Lower leg skin (tissue), 4 donors: ENCODE data around the gene PDXDC1. TPM values are rescaled to one million over a fixed set of nuclear protein-coding genes. Genes with fewer than 3 reads are reported as not detected.
"Not testable (repeated sequence)": the region's sequence is repeated elsewhere in the genome, so short reads cannot be mapped to it uniquely, and the experiment has no call there.

Source experiments
- DNase-seq, 2 donors: peaks; one replicate each; pipeline ENCODE4 v3.0.0-alpha.2; 2019; ENCODE audit warnings: low spot score in 2 of 2
- H3K4me3 ChIP-seq: fragments of 200-600 bp; sonication (generic); 2 replicates; pipeline ENCODE4 v1.5.1; 2017; ENCODE audit warnings: mild to moderate bottlenecking, low read depth; ENCODE audit not compliant: poor library complexity, severe bottlenecking
- WGBS, 2 donors: methylation state at CpG; one replicate each; pipeline ENCODE4 v1.1.5; 2018; 5-methylcytosine and 5-hydroxymethylcytosine counted together
- intact Hi-C: fragments of 100-400 bp; cut with DNase I; formaldehyde crosslinking; loops from one replicate; pipeline ENCODE4 v1.15.0; 2023; ENCODE audit warnings: low total_unique reads
- total RNA-seq, 4 donors: library from RNA; depleted of rRNA; stranded (reverse); fragments of >200 nt; gene quantifications; one replicate each; pipeline ENCODE4 v1.1.0, GENCODE V29; 2016

PDXDC1 gene
- total RNA-seq, 4 donors from 2014 or later, result 38.2 to 63.0 (median 50.1) TPM

DNA sequence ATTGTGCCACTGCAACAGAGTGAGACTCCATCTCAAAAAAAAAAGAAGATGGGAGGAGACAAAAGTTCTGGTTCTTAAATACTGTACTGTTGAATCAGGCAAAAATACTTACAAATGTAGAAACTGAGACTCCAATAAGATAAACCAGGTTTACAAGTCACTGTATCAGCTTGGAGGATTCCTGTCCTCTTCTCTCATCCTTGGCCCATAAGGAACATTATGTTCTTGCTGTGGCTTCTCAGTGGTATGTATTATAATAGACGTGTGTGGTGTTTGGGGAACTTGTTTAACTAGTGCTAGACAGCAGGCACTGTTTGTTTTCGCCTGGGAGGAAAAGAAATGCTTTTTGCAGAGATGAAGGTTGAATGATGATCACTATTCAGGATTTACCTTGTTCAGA, 7.7 kb downstream of the PDXDC1 start:
- intact Hi-C loops, DNase-seq, H3K4me3 ChIP-seq: not testable (repeated sequence)
- 36 to 39% methylated on average over 2 of the region's 2 CpGs for WGBS, 2 donors

DNA sequence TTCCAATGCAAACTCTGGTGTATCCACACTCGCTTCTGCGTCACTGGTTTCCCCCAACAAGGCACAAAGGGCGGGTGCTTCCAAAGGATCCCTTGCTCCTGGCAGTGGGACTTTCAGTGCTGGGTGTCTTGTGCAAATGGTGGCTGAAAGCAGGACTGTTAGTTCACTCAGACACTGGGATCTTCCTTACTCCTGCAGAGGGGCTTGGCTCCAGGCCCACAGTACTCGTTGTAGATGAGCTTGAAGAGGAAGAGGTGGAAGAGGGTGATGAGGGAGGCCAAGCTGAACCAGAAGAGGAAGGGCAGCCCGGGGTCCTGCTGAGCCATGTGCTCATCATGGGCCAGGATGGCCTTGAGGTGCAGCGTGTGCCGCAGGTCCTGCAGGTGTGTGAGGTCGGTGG, 13.3 kb downstream of the PDXDC1 start:
- DNase-seq, intact Hi-C loops, H3K4me3 ChIP-seq: not testable (repeated sequence)
- WGBS, 2 donors, result 79 to 87% methylated on average over 8 of the region's 8 CpGs

- H3K4me3 ChIP-seq, DNase-seq, intact Hi-C loops: not testable (repeated sequence)
- 82 to 90% methylated on average over 25 of the region's 25 CpGs for WGBS, 2 donors
Measured at GRCh38 chr16:14988661-14989191, 13.9 kb downstream of the PDXDC1 start.

GRCh38 chr16:14989291-14990281, 14.8 kb downstream of the PDXDC1 start:
- WGBS, 2 donors, result 58 to 91% methylated on average over 10 to 48 of the region's 98 CpGs
- DNase-seq, H3K4me3 ChIP-seq, intact Hi-C loops: not testable (repeated sequence)

GRCh38 chr16:14993277-14994151, 18.7 kb downstream of the PDXDC1 start:
- 93 to 94% methylated on average over 7 of the region's 7 CpGs for WGBS, 2 donors
- DNase-seq, intact Hi-C loops, H3K4me3 ChIP-seq: not testable (repeated sequence)

DNA sequence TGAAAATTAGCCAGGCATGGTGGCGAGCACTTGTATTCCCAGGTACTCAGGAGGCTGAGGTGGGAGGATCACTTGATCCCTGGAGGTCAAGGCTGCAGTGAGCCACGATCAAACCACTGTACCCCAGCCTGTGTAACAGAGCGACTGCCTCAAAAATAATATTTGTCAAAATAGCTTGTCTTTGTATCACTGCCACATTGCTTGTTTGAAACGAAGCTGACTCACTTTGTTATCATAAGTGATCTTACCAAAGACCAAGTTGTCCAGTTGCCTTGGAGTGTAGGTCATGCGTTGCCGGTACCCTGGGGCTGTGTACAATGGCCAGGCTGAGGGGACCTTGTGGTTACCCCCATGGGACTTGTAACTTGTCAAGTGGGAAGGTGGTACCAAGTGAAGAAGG, 21.9 kb downstream of the PDXDC1 start:
- DNase-seq, intact Hi-C loops, H3K4me3 ChIP-seq: not testable (repeated sequence)
- WGBS, 2 donors, result 74 to 81% methylated on average over 4 to 6 of the region's 6 CpGs

- intact Hi-C loops, H3K4me3 ChIP-seq: not testable (repeated sequence)
- 95 to 97% methylated on average over 7 of the region's 7 CpGs for WGBS, 2 donors
Measured at GRCh38 chr16:14998300-14998699, 23.5 kb downstream of the PDXDC1 start.

DNA sequence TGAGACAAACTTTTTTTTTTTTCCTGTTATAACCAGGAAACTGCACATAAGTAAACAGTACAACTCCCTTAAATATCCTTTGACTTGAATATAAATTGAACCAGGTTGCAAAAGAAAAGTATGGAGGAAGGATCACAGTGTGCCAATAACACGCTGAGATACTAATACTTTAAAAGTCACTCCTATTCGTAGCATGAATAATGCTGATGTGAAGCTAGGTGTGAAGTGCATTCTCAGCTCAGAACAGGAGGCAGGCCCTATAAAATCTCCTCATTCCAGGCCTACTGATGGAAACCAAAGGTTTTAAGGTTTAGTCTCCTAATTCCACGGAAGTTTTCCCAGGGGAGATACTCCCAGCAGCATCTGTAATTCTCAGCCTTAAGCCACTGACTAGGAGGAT, 25.0 kb downstream of the PDXDC1 start:
- 78 to 84% methylated on average over 3 of the region's 3 CpGs for WGBS, 2 donors
- intact Hi-C loops, H3K4me3 ChIP-seq, DNase-seq: not testable (repeated sequence)

More at GRCh38 chr16:14998300-14998699, 23.5 kb downstream of the PDXDC1 start:
- DNase-seq, result not testable (repeated sequence)

GRCh38 chr16:15002448-15002847, 27.6 kb downstream of the PDXDC1 start:
- WGBS, 2 donors, result 88 to 100% methylated on average over 1 of the region's 3 CpGs
- intact Hi-C loops, H3K4me3 ChIP-seq: not testable (repeated sequence)

GRCh38 chr16:15005357-15006132, 30.7 kb downstream of the PDXDC1 start:
- WGBS, 2 donors, result 79 to 84% methylated on average over 5 of the region's 5 CpGs
- H3K4me3 ChIP-seq, DNase-seq, intact Hi-C loops: not testable (repeated sequence)

More at GRCh38 chr16:15002448-15002847, 27.6 kb downstream of the PDXDC1 start:
- not testable (repeated sequence) for DNase-seq

DNA sequence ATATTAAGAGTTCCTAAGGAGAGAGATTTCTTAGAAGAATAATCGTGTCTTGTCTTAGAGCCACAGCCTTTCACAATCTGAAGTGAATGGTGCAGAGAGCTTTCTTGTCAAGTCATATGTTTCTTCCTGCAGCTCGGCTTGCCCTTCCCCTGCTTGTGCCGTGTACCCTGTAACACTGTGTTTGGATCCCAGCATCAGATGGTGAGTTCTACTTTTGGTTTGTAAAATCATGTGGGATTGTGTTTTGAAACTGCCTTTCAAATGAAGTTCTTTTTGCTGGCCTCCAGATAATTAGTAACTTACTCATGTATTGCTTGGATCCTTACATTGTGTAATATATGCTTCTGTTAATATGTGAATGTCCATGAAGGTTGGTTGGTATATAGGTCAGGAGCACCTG, 33.8 kb downstream of the PDXDC1 start:
- DNase-seq, intact Hi-C loops, H3K4me3 ChIP-seq: not testable (repeated sequence)
- WGBS, 2 donors, result 86 to 89% methylated on average over 3 of the region's 3 CpGs

DNA sequence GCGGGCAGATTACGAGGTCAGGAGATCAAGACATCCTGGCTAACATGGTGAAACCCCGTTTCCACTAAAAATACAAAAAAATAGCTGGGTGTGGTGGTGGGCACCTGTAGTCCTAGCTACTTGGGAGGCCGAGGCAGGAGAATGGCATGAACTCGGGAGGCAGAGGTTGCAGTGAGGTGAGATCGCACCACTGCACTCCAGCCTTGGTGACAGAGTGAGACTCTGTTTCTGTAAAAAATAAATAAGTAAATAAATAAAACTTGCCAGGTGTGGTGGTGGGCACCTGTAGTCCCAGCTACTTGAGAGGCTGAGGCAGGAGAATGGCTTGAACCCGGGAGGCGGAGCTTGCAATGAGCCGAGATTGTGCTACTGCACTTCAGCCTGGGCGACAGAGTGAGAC, 38.1 kb downstream of the PDXDC1 start:
- DNase-seq, intact Hi-C loops, H3K4me3 ChIP-seq: not testable (repeated sequence)
- WGBS, 2 donors, result 93 to 95% methylated on average over 10 of the region's 10 CpGs

- intact Hi-C loops, H3K4me3 ChIP-seq, DNase-seq: not testable (repeated sequence)
- 92 to 97% methylated on average over 3 of the region's 3 CpGs for WGBS, 2 donors
Measured at GRCh38 chr16:15015671-15016070, 40.8 kb downstream of the PDXDC1 start.

DNA sequence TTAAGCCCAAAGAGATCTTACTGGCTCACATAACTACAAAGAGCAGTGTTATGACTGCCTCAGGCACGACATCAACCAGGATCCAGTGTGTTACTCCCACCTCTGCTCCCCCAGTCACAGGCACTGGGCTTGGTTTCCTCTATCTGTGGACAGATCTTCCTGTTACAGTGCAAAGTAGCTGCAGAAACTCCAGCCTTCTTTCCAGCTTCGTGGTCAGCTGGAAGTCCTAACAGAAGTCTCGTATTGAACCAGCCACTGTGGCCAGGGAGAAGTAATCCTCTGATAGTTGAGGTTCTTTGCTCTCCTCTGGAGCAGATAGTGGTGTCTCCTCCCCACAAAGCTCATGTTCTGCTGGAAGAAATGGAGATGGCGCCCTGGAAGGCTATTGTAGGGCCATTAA, 41.5 kb downstream of the PDXDC1 start:
- 58 to 75% methylated on average over 4 of the region's 4 CpGs for WGBS, 2 donors
- intact Hi-C loops, H3K4me3 ChIP-seq, DNase-seq: not testable (repeated sequence)
